Stomach (tissue), 9 donors: Measurements from ENCODE around the gene TUB. TPM values are rescaled to one million over a fixed set of nuclear protein-coding genes. Genes with fewer than 3 reads are reported as not detected.

Experiments
- DNase-seq, 2 donors: peaks; one replicate each; pipeline versions ENCODE4 v3.0.0 to v3.0.0-alpha.2; 2013 to 2019
- H3K27ac ChIP-seq, 5 donors: fragments of 200-600 bp in 4 of 5; sonication (generic) in 4 of 5; one replicate each; pipeline ENCODE4 v1.5.1; 2013 to 2019; ENCODE audit warnings: mild to moderate bottlenecking in 1 of 5, moderate library complexity in 1 of 5
- H3K27me3 ChIP-seq, 3 donors: fragments of 200-600 bp; sonication (generic); one replicate each; pipeline ENCODE4 v1.5.1; 2017 to 2019; ENCODE audit warnings: mixed run types in 1 of 3
- H3K36me3 ChIP-seq, 4 donors: fragments of 200-600 bp; sonication (generic); 1 replicate in 3 of 4; 2 replicates in 1 of 4; pipeline ENCODE4 v1.5.1; 2016 to 2019
- H3K4me1 ChIP-seq, 4 donors: fragments of 200-600 bp; sonication (generic); one replicate each; pipeline ENCODE4 v1.5.1; 2016 to 2019
- H3K4me3 ChIP-seq, 4 donors: fragments of 200-600 bp; sonication (generic) in 3 of 4; one replicate each; pipeline ENCODE4 v1.5.1; 2016 to 2019; ENCODE audit warnings: mild to moderate bottlenecking in 1 of 4
- H3K9me3 ChIP-seq, 4 donors: fragments of 200-600 bp; sonication (generic); one replicate each; pipeline ENCODE4 v1.5.1; 2016 to 2019
- EP300 ChIP-seq: sonication (generic); formaldehyde crosslinking; IDR thresholded peaks from one replicate; pipeline ENCODE4 v1.6.1; 2017; ENCODE audit warnings: antibody characterized with exemption
- POLR2A ChIP-seq, 4 donors: fragments of 450-650 bp; IDR thresholded peaks; one replicate each; pipeline ENCODE4 v1.6.1; 2016; ENCODE audit warnings: antibody characterized with exemption in 4 of 4, control low read depth in 2 of 4, mild to moderate bottlenecking in 1 of 4, moderate library complexity in 1 of 4
- POLR2AphosphoS5 ChIP-seq, 3 donors: sonication (generic); formaldehyde crosslinking; IDR thresholded peaks; one replicate each; pipeline ENCODE4 v1.6.1; 2016; ENCODE audit warnings: antibody characterized with exemption in 3 of 3
- WGBS, 5 donors: extraction: QIAGEN DNeasy Blood & Tissue Kit in 3 of 5; methylation state at CpG; one replicate each; pipeline versions ENCODE4 v1.1.5 to v1.1.7; 2013 to 2018; 5-methylcytosine and 5-hydroxymethylcytosine counted together
- intact Hi-C: fragments of 100-400 bp; cut with DNase I; formaldehyde crosslinking; loops from one replicate; pipeline ENCODE4 v1.15.1; 2023; ENCODE audit warnings: low total_unique reads
- polyA plus RNA-seq, 3 donors: library from polyadenylated mRNA; stranded (reverse); fragments of 200-250 nt; gene quantifications; one replicate each; pipeline ENCODE4 v1.2.3, GENCODE V29; 2013
- total RNA-seq, 5 donors: library from RNA; depleted of rRNA; stranded (reverse); fragments of >200 nt; gene quantifications; one replicate each; pipeline versions ENCODE4 v1.1.0 to v1.2.3, GENCODE V29; 2014 to 2016
- TF ChIP-seq, protein P1 (sequence below), 7 experiments: fragments of 450-650 bp in 4 of 7; fragments of 200-600 bp in 3 of 7; sonication (generic) in 3 of 7; IDR thresholded peaks; one replicate each; pipeline ENCODE4 v1.5.1; 2016 to 2019; ENCODE audit warnings: antibody characterized with exemption in 7 of 7, control low read depth in 2 of 7, mild to moderate bottlenecking in 1 of 7
- donor health status: healthy with polysubstance abuse.
- donor health status: Bipolar disorder and iron deficiency.
- donor health status: healthy.

TUB gene
- total and polyA plus RNA-seq, 8 donors, result under 0.01 to 12.1 (median 1.4) TPM; not detected in 1

DNA sequence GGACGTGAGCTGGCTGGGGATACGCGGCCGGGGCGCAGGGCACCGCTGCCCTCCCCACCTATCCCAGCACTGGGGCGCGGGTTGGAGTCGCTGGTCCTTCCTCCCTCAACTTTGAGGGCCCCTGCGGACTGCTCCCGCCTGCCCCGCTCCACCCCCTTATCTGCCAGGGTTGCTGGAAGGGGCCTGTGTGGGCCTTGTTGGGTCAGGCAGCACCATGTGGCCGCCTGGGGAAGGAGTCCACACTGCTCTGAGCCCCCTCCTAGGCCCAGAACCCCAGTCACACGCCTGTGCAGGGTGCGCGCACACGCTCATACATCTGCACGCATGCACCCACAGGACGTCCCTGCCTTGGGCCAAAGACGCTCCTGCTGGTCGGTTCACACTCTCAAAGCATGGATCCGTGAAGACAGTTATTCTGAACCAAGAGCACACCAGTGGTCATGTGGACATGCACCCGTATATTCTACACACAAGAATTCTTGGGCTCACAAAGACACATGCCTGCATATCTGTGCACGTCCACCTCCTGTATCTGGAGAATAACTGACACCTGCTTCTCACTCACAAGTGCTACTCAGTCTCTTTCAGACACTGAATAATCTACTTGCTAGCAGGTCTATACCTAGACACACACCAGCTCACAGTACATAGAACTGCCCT is 710 bp downstream of the TUB start:
- TF ChIP-seq POLR2AphosphoS5 (IDR thresholded peaks at IDR 0.05) (no peak), EP300 (no peak), POLR2A (IDR thresholded peaks at IDR 0.05) (no peak)
- TF ChIP-seq, protein P1, sequence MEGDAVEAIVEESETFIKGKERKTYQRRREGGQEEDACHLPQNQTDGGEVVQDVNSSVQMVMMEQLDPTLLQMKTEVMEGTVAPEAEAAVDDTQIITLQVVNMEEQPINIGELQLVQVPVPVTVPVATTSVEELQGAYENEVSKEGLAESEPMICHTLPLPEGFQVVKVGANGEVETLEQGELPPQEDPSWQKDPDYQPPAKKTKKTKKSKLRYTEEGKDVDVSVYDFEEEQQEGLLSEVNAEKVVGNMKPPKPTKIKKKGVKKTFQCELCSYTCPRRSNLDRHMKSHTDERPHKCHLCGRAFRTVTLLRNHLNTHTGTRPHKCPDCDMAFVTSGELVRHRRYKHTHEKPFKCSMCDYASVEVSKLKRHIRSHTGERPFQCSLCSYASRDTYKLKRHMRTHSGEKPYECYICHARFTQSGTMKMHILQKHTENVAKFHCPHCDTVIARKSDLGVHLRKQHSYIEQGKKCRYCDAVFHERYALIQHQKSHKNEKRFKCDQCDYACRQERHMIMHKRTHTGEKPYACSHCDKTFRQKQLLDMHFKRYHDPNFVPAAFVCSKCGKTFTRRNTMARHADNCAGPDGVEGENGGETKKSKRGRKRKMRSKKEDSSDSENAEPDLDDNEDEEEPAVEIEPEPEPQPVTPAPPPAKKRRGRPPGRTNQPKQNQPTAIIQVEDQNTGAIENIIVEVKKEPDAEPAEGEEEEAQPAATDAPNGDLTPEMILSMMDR (IDR thresholded peaks at IDR 0.05), result no peak
- Histone ChIP-seq H3K4me1 (peaks cover 10 to 30% (median 22%) of the 10 kb centered on the region in 4 donors), H3K27me3 (peaks cover 0 to 44% (median 13%) of the 10 kb centered on the region in 3 donors), H3K4me3 (peak overlapping the region; percentile 53 to 71 (median 64)), H3K9me3 (no peaks in the 10 kb centered on the region), H3K36me3 (no peaks in the 10 kb centered on the region), H3K27ac (peak overlapping the region in 1 of 5 donors; percentile 52)
- WGBS, 5 donors, result 19 to 45% (median 25%) methylated on average over 9 to 24 of the region's 24 CpGs
- DNase-seq, result peak in 1 of 2 donors; percentile 45
- intact Hi-C loops, result no loop called here

DNA sequence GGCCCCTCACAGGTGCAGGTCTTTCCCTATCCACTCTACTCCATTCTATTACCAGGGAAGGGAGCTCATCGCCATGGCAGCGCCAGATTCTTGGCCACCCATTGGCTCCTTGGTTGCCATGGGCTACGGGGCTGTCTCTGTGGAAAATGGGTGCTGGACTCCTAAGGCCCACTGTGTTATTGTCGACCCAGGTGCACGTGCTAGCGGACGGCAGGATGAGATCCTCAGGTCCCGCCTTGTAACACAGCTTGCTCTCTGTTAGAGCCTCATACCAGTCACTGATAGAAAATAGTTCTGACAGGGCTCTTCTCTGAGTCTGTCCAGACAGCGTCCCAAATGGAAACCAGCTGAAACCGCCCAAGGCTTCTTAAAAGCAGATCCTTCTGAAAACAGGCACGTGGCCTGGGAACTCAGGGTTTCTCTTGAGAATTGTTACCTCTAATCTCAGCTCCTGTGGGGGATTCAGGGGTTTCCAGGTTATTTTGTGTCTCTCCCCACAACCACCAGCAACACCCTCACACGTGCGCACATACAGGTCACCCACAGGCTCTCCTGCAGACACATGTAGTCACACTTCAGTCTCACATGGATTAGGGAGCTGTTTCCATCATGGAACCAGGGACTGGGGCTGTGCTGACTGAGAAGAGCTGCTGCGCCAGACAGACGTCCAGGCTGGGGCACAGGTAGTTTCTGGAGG is 1.5 kb downstream of the TUB start:
- Histone ChIP-seq H3K27ac (no peak overlapping the region), H3K4me1 (peaks cover 10 to 30% (median 22%) of the 10 kb centered on the region in 4 donors), H3K27me3 (peaks cover 0 to 44% (median 13%) of the 10 kb centered on the region in 3 donors), H3K4me3 (peak overlapping the region in 2 of 4 donors; percentile 70 to 71), H3K36me3 (no peaks in the 10 kb centered on the region), H3K9me3 (no peaks in the 10 kb centered on the region)
- TF ChIP-seq POLR2A (IDR thresholded peaks at IDR 0.05), result no peak
- intact Hi-C loops, result no loop called here
- peak in 1 of 2 donors; percentile 69 for DNase-seq
- WGBS, 5 donors, result 85 to 92% (median 90%) methylated on average over 12 to 15 of the region's 15 CpGs

DNA sequence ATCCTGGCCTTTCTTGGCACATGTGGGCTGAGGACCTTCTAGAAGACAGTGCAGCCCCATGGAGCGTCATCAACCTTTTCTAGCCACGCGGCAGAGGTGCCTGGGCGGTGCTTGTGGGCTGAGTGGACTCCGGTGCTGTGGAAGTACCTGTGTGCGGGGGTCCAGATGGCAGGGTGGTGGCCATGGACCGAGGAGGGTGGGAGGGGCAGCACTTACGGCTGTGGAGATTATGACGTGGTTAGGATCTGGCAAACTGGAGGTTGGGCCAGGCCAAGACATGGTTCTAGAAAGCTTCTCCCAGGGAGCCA is 2.0 kb downstream of the TUB start:
- H3K4me3 ChIP-seq, result no peak overlapping the region
- intact Hi-C loops, result no loop called here
- WGBS, 5 donors, result 73 to 84% (median 83%) methylated on average over 8 to 9 of the region's 9 CpGs
- no peak for DNase-seq
- TF ChIP-seq POLR2AphosphoS5 (IDR thresholded peaks at IDR 0.05) (no peak), POLR2A (IDR thresholded peaks at IDR 0.05) (no peak)
- TF ChIP-seq, protein P1 (IDR thresholded peaks at IDR 0.05), result no peak
- no peaks in the 10 kb centered on the region for H3K36me3 ChIP-seq
- H3K27ac ChIP-seq, result no peak overlapping the region
- peaks cover 10 to 30% (median 22%) of the 10 kb centered on the region in 4 donors for H3K4me1 ChIP-seq
- peaks cover 0 to 44% (median 13%) of the 10 kb centered on the region in 3 donors for H3K27me3 ChIP-seq
- no peaks in the 10 kb centered on the region for H3K9me3 ChIP-seq

DNA sequence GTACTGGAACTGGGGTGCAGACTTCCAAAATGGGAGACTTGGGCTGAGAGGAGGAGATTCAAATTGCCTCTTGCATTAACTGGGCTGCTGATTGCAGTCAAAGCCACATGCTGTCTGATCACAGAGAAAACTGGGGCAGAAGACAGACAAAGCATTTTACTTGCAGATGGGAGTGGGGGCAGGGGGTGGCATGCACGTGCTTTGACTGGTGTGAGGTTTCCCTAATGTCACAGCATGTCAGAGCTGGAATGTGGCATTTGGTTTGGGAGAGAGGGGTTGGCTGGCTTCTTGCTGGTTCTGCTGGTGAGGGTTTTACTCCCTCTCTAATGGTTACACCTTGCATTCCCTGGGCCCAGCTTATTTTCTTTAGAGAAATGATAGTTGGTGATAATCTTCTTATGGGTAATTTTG is 2.9 kb downstream of the TUB start:
- 48 to 76% (median 58%) methylated on average over 1 of the region's 1 CpG for WGBS, 5 donors
- H3K27ac ChIP-seq, result no peak overlapping the region
- no peaks in the 10 kb centered on the region for H3K36me3 ChIP-seq
- no peaks in the 10 kb centered on the region for H3K9me3 ChIP-seq
- intact Hi-C loops, result no loop called here
- TF ChIP-seq EP300 (no peak), POLR2AphosphoS5 (IDR thresholded peaks at IDR 0.05) (no peak), POLR2A (IDR thresholded peaks at IDR 0.05) (no peak)
- TF ChIP-seq, protein P1 (IDR thresholded peaks at IDR 0.05), result no peak
- H3K4me1 ChIP-seq, result peaks cover 10 to 30% (median 22%) of the 10 kb centered on the region in 4 donors
- H3K27me3 ChIP-seq, result peaks cover 0 to 44% (median 13%) of the 10 kb centered on the region in 3 donors
- DNase-seq, result no peak
- no peak overlapping the region for H3K4me3 ChIP-seq
